ENCODE measurements around the gene CHIC1.
"Not testable (repeated sequence)": the region's sequence is repeated elsewhere in the genome, so short reads cannot be mapped to it uniquely, and the experiment has no call there.

The CHIC1 gene

GRCh38 chrX:73562984-73563737 is at the start of gene CHIC1:
Gene CHIC1, plus strand, starts transcription at chrX:73563197. Its CDS starts 88 bp downstream, at chrX:73563285.
- peak; percentile 63 to 69 for DNase-seq

GRCh38 chrX:73522823-73523222 is 40.2 kb upstream of the CHIC1 start:
- not testable (repeated sequence) for DNase-seq

GRCh38 chrX:73524906-73525305 is 38.1 kb upstream of the CHIC1 start:
- no peak for DNase-seq

GRCh38 chrX:73525928-73526690 is 36.9 kb upstream of the CHIC1 start:
- no peak for DNase-seq

GRCh38 chrX:73531655-73532054 is 31.3 kb upstream of the CHIC1 start:
- DNase-seq: not testable (repeated sequence)

GRCh38 chrX:73556159-73556558 is 6.8 kb upstream of the CHIC1 start:
- no peak for DNase-seq

- no peak for DNase-seq
Observed at GRCh38 chrX:73561801-73562200, 1.2 kb upstream of the CHIC1 start.

- DNase-seq: no peak
Observed at GRCh38 chrX:73562458-73562857, 539 bp upstream of the CHIC1 start.

GRCh38 chrX:73563738-73564068 is 706 bp downstream of the CHIC1 start:
- no peak for DNase-seq

- DNase-seq: no peak
Observed at GRCh38 chrX:73577361-73577760, 14.4 kb downstream of the CHIC1 start.

- DNase-seq: no peak
Observed at GRCh38 chrX:73581002-73581628, 18.1 kb downstream of the CHIC1 start.

GRCh38 chrX:73597758-73598157 is 34.8 kb downstream of the CHIC1 start:
- DNase-seq: not testable (repeated sequence)

GRCh38 chrX:73615022-73615421 is 52.0 kb downstream of the CHIC1 start:
- no peak for DNase-seq

GRCh38 chrX:73641669-73642068 is 78.7 kb downstream of the CHIC1 start:
- not testable (repeated sequence) for DNase-seq

GRCh38 chrX:73647212-73647611 is 84.2 kb downstream of the CHIC1 start:
- DNase-seq: no peak

- DNase-seq: no peak
Observed at GRCh38 chrX:73647632-73648322, 84.8 kb downstream of the CHIC1 start.

GRCh38 chrX:73661322-73661721 is 98.3 kb downstream of the CHIC1 start:
- not testable (repeated sequence) for DNase-seq

- DNase-seq: no peak
Observed at GRCh38 chrX:73668779-73669178, 105.8 kb downstream of the CHIC1 start.

- DNase-seq: no peak
Observed at GRCh38 chrX:73681408-73681807, 118.4 kb downstream of the CHIC1 start.

- no peak for DNase-seq
Observed at GRCh38 chrX:73683236-73683859, 120.4 kb downstream of the CHIC1 start.

GRCh38 chrX:73707014-73707413 is 144.0 kb downstream of the CHIC1 start:
- DNase-seq: not testable (repeated sequence)

GRCh38 chrX:73728602-73729001 is 165.6 kb downstream of the CHIC1 start:
- DNase-seq: no peak

Data from activated CD4-positive, alpha-beta T cell treated with anti-CD3 and anti-CD28 coated beads, Interleukin-2, amount 50 U/mL, for 48 hours (primary cell).